ENCODE results near the gene ANKRD44.

ANKRD44 gene

GRCh38 chr2:197141702-197142473 lies 168.7 kb downstream of the ANKRD44 start:
- DNase-seq (ENCODE audit: low read depth): no peak

- no peak for DNase-seq (ENCODE audit: low read depth)
Measured at GRCh38 chr2:197140045-197140444, 170.5 kb downstream of the ANKRD44 start.

GRCh38 chr2:197138506-197138905 lies 172.1 kb downstream of the ANKRD44 start:
- DNase-seq (ENCODE audit: low read depth): no peak

- DNase-seq (ENCODE audit: low read depth): no peak
Measured at GRCh38 chr2:197137826-197138477, 172.6 kb downstream of the ANKRD44 start.

GRCh38 chr2:197137231-197137630 lies 173.3 kb downstream of the ANKRD44 start:
- no peak for DNase-seq (ENCODE audit: low read depth)

- DNase-seq (ENCODE audit: low read depth): no peak
Measured at GRCh38 chr2:197136452-197136851, 174.1 kb downstream of the ANKRD44 start.

- DNase-seq (ENCODE audit: low read depth): no peak
Measured at GRCh38 chr2:197135806-197136205, 174.8 kb downstream of the ANKRD44 start.

GRCh38 chr2:197134206-197134605 lies 176.4 kb downstream of the ANKRD44 start:
- DNase-seq (ENCODE audit: low read depth): no peak

GRCh38 chr2:197131558-197131855 lies 179.1 kb downstream of the ANKRD44 start:
- no peak for DNase-seq (ENCODE audit: low read depth)

GRCh38 chr2:197130318-197130717 lies 180.3 kb downstream of the ANKRD44 start:
- DNase-seq (ENCODE audit: low read depth): no peak

- no peak for DNase-seq (ENCODE audit: low read depth)
Measured at GRCh38 chr2:197128897-197129296, 181.7 kb downstream of the ANKRD44 start.

GRCh38 chr2:197128126-197128525 lies 182.5 kb downstream of the ANKRD44 start:
- no peak for DNase-seq (ENCODE audit: low read depth)

GRCh38 chr2:197126630-197127352 lies 183.8 kb downstream of the ANKRD44 start:
- DNase-seq (ENCODE audit: low read depth): no peak

- DNase-seq (ENCODE audit: low read depth): no peak
Measured at GRCh38 chr2:197124639-197125390, 185.8 kb downstream of the ANKRD44 start.

- no peak for DNase-seq (ENCODE audit: low read depth)
Measured at GRCh38 chr2:197122821-197123220, 187.8 kb downstream of the ANKRD44 start.

- no peak for DNase-seq (ENCODE audit: low read depth)
Measured at GRCh38 chr2:197121756-197122385, 188.7 kb downstream of the ANKRD44 start.

- DNase-seq (ENCODE audit: low read depth): no peak
Measured at GRCh38 chr2:197121255-197121654, 189.3 kb downstream of the ANKRD44 start.

GRCh38 chr2:197116306-197116879 lies 194.2 kb downstream of the ANKRD44 start:
- DNase-seq (ENCODE audit: low read depth): no peak

GRCh38 chr2:197115325-197115724 lies 195.3 kb downstream of the ANKRD44 start:
- DNase-seq (ENCODE audit: low read depth): no peak

GRCh38 chr2:197113275-197113711 lies 197.3 kb downstream of the ANKRD44 start:
- peak; percentile 12 for DNase-seq (ENCODE audit: low read depth)

GRCh38 chr2:197109326-197109725 lies 201.3 kb downstream of the ANKRD44 start:
- DNase-seq (ENCODE audit: low read depth): no peak

All from fibroblast of the conjunctiva (primary cell).